Mesothelial cell of epicardium (in vitro differentiated cells): ENCODE results near the gene CRACR2B. TPM values are rescaled to one million over a fixed set of nuclear protein-coding genes. Genes with fewer than 3 reads are reported as not detected.

ENCODE experiments used
- DNase-seq, 2 experiments: peaks; one replicate each; pipeline ENCODE4 v3.0.0; 2021; ENCODE audit warnings: low spot score in 2 of 2; ENCODE audit not compliant: unreplicated experiment in 2 of 2
- H3K27ac Mint-ChIP-seq: 2 replicates; pipeline ENCODE4 v1.8.0; 2021; ENCODE audit warnings: mixed read lengths
- H3K27me3 Mint-ChIP-seq: 2 replicates; pipeline ENCODE4 v1.8.0; 2021; ENCODE audit warnings: low read depth, mixed read lengths
- H3K36me3 Mint-ChIP-seq: 2 replicates; pipeline ENCODE4 v1.8.0; 2021; ENCODE audit warnings: mixed read lengths
- H3K4me1 Mint-ChIP-seq: 2 replicates; pipeline ENCODE4 v1.8.0; 2021; ENCODE audit warnings: mixed read lengths
- H3K4me3 Mint-ChIP-seq: 2 replicates; pipeline ENCODE4 v1.8.0; 2021; ENCODE audit warnings: mild to moderate bottlenecking, moderate library complexity, mixed read lengths
- H3K9me3 Mint-ChIP-seq: 2 replicates; pipeline ENCODE4 v1.8.0; 2021; ENCODE audit warnings: mixed read lengths
- CTCF ChIP-seq: fragments of 200-600 bp; sonication (generic); IDR thresholded peaks from one replicate; pipeline ENCODE4 v1.5.0; 2021; ENCODE audit warnings: antibody characterized with exemption; ENCODE audit not compliant: unreplicated experiment
- total RNA-seq: library from RNA; stranded (reverse); gene quantifications from 3 replicates; pipeline ENCODE4 v1.2.1, GENCODE V29; 2021

CRACR2B gene
- total RNA-seq, 1 donor from 2014 or later: 9.9 TPM

- no peaks in the 10 kb centered on the region for H3K9me3 Mint-ChIP-seq
- no peak within 1 kb of the TSS for H3K4me3 Mint-ChIP-seq
- H3K27me3 Mint-ChIP-seq: peaks cover 4% of the 10 kb centered on the region
- H3K36me3 Mint-ChIP-seq: peaks cover 3% of the 10 kb centered on the region
- no peak for DNase-seq
- no peaks in the 10 kb centered on the region for H3K4me1 Mint-ChIP-seq
- no peak within 1 kb of the TSS for H3K27ac Mint-ChIP-seq
- no peak for TF ChIP-seq CTCF
Observed at GRCh38 chr11:789943-790342, 37.8 kb upstream of the CRACR2B start, which contains the start of gene CEND1. Gene CEND1, minus strand, starts transcription at chr11:790090. Its CDS starts 1,514 bp downstream, at chr11:788576.

GRCh38 chr11:790721-791564 is 36.8 kb upstream of the CRACR2B start:
- Mint-ChIP-seq H3K27me3 (peaks cover 4% of the 10 kb centered on the region), H3K9me3 (no peaks in the 10 kb centered on the region), H3K4me3 (no peak overlapping the region), H3K27ac (no peak overlapping the region), H3K36me3 (peaks cover 3% of the 10 kb centered on the region), H3K4me1 (peaks cover 1% of the 10 kb centered on the region)
- no peak for TF ChIP-seq CTCF
- no peak for DNase-seq

GRCh38 chr11:791658-792534 is 35.8 kb upstream of the CRACR2B start:
- peaks cover 10% of the 10 kb centered on the region for H3K4me1 Mint-ChIP-seq
- H3K27ac Mint-ChIP-seq: no peak overlapping the region
- H3K36me3 Mint-ChIP-seq: peaks cover 3% of the 10 kb centered on the region
- H3K9me3 Mint-ChIP-seq: no peaks in the 10 kb centered on the region
- peaks cover 4% of the 10 kb centered on the region for H3K27me3 Mint-ChIP-seq
- TF ChIP-seq CTCF: no peak
- no peak overlapping the region for H3K4me3 Mint-ChIP-seq
- DNase-seq: no peak

- Mint-ChIP-seq H3K4me1 (peaks cover 11% of the 10 kb centered on the region), H3K36me3 (peaks cover 3% of the 10 kb centered on the region), H3K4me3 (no peak overlapping the region), H3K27ac (no peak overlapping the region), H3K9me3 (no peaks in the 10 kb centered on the region), H3K27me3 (peaks cover 4% of the 10 kb centered on the region)
- no peak for TF ChIP-seq CTCF
- no peak for DNase-seq
Observed at GRCh38 chr11:792535-792821, 35.2 kb upstream of the CRACR2B start.

GRCh38 chr11:792873-793272 is 34.8 kb upstream of the CRACR2B start:
- Mint-ChIP-seq H3K27me3 (peaks cover 4% of the 10 kb centered on the region), H3K36me3 (peaks cover 3% of the 10 kb centered on the region), H3K27ac (no peak overlapping the region), H3K4me1 (peaks cover 11% of the 10 kb centered on the region), H3K4me3 (no peak overlapping the region), H3K9me3 (no peaks in the 10 kb centered on the region)
- DNase-seq: no peak
- no peak for TF ChIP-seq CTCF
